Measurements from ENCODE around the gene PPP2R2C. TPM values are rescaled to one million over a fixed set of nuclear protein-coding genes. Genes with fewer than 3 reads are reported as not detected.

Gene PPP2R2C
- polyA plus RNA-seq, 10 donors: 0.24 to 4.2 (median 0.32) TPM

DNA sequence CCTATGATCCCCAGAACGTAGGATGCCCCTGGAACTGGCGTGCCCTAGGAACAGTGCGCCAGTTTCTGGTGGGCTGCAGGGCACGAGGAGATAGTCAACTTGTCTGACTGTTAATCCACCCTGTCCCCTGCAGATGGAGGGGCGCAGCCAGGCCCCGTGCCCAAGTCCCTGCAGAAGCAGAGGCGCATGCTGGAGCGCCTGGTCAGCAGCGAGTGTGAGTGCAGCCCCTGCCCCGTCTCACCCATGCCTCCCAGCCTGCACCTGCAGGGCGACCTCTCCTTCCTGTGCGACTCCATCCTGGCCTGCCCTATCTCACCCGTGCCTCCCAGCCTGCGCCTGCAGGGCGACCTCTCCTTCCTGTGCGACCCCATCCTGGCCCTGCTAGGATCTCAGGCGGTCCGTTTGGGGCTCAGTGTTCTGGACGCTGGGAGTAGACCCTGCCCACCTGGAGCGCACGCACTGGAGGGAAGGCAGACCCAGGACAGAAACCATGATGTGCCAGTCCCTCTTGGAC, 180.6 kb downstream of the PPP2R2C start:
- DNase-seq: no peak

DNA sequence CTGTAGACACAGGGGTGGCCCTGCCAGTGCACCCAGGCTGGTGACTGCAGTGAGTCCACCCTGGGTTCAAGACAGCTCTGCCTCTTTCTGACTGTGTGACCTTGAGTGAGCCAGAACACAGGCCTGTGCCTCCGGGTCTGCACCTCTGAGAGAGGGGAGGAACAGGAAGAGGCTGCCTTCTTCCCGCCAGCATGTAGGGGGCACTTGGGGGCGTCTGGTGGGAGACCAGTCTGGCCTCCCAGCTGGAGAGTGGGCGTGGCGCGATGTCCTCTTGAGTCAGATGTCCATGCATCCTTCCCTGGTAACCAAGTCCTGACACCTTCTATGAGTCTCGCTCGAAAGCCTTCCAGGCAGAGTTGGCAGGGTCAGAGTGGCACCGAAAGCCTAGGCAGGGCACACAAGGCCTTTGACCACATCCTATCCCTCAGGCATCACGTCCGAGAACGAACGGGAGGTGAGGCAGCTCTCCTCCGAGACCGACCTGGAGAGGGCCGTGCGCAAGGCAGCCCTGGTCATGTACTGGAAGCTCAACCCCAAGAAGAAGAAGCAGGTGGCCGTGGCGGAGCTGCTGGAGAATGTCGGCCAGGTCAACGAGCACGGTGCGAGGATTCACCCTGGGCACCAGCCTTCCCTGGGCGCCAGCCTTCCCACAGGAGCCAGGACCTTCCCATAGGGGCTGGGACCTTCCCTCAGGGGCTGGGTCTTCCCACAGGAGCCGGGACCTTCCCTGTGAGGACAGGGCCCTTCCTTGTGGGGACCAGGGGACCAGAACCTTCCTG, 181.5 kb downstream of the PPP2R2C start:
- DNase-seq: no peak

DNA sequence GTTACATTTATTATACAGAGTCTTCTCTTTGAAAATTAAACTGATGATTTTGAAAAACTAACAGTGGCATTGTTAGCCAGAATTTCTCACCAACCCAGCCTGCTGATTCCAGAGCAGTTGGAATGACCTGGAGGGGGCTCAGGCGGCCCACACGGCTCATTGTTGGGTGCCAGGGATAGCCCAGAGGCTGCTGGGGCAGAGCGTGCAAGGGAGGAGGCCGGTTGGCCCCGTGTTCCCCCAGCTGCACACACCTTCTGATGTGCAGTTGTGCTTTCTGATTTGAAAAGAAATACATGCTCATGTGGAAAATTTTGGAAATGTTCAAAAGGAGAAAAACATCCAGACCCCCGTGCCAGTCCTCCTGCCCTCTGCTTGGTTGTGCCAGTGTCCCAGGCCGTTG, 182.2 kb downstream of the PPP2R2C start:
- no peak for DNase-seq

DNA sequence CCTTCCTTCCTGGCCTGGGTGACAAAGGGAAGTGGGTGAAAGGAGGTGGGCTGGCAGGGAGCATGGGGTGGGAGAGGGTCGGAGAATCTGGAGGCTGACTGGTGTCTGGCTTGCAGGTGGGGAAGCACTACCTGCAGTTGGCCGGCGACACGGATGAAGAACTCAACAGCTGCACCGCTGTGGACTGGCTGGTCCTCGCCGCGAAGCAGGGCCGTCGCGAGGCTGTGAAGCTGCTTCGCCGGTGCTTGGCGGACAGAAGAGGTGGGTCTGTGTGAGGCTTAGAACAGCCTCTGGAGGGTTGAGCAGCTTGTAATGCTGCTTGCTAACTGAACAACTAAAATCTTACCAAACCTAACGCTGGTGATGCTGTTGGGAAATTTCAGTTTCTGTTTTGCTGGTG, 183.5 kb downstream of the PPP2R2C start:
- DNase-seq: no peak

DNA sequence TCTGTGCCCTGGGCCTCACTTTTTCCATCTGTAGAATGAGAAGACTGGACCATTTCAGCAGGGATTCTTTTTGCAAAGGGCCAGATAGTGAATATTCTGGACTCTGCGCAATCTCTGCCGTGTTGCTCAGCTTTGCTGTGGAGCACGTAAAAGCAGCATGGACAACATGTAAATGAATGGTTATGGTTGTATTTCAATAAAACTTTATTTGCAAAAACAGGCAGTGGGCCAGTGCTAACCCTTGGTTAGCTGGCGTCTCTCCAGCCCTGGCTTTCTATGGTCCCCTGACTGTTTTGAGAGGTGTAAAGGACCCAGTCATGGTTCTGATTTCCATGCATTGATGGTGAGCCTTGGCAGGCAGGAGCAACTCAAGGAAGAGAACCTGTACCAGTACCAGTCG, 184.1 kb downstream of the PPP2R2C start:
- DNase-seq: no peak

DNA sequence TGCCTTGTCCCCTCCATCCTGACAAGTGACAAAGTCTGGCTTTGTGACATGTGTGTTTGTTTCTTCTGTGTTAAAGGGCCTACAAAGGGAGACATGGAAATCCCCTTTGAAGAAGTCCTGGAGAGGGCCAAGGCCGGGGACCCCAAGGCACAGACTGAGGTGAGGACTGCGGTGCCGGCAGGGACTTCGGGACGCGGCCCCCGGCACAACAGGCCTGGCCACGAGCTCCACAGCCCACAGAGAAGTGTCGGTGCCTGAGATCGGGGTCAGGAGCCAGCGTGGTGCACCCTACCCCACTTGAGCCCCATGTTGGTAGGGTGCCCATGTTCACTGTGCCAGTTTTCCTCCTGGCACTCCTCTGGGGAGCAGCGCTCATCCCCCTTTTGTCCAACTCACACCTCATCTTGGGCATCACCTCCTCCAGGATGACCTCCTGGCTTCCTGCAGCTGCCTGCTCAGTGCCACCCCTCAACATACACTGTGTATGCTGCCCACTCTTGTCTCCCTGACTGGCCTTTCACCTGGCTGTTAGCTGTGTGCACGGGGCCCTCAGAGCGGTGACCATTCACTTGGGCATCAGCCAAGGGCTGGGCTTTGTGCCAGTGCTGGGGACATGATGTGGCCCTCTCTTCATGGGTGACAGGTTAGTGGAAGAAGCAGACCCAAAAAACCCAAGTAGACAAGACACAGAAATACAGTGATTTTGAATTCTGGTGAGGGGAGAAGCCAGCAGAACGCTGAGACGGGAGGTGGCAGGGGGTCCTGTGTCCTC, 185.2 kb downstream of the PPP2R2C start:
- no peak for DNase-seq

DNA sequence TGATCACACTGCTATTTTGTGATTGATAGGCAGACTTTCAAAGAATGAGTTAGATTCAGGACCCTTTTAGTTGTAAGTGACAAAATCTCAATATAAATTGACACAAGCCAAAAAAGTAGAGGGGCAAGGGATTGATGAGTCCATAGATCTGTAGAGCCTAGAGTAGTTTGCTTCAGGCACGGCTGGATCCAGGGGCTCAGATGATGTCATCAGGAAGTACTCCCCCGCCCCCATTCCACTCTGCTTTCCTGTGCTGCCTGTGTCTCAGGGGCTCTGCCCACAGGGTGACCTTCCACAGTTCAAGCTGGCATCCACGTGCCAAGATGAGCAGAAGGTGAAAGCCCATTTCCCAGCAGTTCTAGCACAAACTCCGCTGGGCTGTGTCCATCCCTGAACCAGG, 189.1 kb downstream of the PPP2R2C start:
- no peak for DNase-seq

DNA sequence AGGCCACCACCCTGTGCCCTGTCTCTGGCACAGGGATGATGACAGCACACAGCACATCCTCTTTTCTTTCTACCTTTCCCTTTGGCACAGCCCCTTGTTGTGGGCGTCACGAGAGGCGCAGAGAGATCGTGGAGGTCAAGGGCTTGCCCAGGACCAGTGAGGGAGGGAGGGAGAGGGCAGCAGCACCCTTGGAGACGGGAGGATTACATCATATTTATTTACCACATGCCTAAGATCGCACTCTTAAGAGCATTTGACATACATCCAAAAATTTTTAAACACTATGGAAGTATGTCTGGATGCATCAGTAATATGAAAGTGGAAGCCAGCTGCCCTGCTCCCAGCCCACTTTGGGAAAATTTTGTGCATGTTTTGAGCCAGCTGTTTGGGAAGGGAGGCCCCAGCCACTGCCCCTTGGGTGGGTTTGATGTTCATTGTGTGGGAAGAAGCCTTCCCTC, 190.1 kb downstream of the PPP2R2C start:
- DNase-seq: peak in 1 of 3 donors; percentile 67

DNA sequence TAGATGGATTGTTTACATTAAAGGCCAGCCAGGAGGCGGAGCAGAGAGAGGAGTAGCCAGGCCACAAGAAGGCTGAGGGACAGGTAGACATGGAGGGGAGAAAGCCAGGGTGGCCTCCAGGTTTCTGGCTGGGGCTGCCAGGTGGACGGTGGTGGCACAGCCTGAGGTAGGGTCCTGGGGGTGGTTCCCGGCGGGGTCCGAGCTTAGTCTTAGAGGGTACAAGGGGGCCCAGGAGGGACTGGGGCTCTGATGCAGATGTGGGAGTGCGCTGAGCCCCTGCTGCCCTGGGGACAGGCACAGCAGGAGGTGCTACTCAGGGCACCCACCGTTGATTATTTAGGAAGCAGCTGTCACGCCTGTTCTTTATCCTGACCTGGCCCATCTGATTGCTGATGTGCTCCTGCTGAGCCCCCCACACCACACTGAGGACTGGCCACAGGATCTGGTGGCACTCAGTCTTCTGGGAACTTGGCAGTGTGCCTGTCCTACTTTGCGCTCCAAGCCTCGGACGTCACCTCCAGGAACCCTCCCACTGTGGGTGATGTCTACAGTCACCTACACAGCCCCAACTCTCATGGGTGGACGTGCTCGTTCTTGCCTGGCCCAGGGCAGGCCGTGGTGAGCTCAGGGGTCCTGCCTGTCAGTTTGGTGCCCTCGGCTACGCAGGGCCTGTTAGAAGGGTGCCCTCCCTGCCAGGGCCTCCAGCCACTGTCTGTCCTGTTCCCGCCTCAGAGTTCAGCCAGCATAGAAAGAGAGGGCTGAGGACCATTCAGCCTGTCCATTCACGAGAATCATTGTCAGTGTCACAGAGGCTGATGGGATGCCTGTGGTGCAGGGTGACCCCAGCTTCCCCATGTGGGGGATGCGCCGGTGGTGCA, 190.7 kb downstream of the PPP2R2C start:
- peak in 1 of 3 donors; percentile 19 for DNase-seq

DNA sequence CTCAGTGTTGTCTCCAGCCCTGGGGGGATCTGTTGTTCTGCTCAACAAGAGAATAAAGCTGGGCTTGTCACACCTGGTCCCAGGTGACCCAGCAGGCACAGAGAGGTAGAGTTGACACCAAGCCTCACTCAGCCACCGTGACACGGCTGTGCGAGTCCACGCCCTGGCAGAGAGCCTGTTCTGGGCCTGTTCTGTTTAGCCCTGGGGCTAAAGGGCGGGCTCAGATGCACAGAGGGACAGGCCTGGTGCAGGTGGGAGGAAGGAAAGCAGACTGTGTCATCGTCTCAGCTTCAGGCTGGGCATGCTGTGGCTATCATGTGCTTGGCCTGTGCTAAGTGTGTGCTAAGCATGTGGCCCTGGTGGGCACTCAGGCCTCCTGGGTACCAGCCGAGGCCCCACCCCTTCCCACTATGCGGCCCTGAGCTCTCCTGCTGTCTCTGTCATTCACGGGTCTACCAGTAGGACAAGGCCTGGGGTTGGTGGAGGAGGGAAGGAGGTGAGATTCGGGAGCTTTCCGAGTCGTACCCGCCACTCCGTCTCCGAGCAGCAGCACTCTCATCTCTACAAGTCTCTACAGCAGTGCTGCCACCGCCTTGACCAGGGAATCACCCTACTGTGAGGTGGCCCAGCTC, 191.9 kb downstream of the PPP2R2C start:
- DNase-seq: no peak

DNA sequence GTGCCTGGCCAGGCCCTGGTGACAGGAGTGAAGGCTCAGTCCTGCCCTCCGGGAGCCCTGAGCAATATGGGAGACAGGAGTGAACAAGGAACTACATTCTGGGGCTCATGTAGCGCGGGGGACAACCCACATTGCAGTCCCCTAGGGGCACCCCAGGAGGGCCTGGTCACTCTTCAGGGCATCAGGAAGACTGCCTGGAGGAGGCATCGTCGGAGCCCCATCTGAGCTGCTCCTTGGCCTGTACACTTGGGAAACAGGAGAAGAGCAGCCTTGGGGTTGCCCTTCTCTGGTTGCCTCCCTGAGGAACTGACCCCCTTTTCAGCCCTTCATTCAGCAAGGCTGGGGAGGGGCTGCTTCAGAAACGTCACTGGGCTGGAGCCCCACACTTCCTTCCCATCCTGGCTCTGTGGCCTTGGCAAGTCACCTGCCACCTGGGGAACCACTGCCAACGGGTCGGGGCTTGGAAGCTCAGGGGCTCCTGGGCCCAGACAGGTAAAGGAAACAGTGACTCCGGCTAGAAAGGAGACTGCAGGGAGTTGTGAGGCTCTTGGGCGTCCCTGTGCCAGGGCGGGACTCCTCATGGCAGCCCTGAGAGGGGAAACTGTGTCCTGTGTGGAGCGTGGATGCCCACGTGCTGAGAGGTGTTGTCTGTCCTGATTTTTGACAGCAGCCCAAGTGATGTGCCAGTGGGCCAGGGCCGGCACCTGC, 192.7 kb downstream of the PPP2R2C start:
- no peak for DNase-seq

DNA sequence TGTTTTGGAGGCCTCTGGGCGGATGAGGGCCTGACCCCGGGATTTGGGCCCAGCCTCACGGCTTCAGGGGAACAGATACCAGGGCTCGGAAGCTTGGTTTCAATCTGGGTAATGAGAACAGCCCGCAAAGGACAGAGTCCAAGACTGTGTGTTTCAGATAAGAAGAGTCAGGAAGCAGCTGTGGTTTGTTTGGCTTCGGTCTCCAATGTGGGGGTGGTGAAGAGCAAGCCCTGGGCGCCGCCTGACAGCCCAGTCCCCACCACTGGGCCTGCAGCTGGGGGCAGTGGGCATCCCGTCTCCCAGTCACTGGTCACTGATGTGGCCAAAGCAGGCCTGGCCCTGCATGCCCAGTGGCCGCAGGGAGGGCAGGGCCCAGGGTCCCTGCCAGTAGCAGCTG, 193.6 kb downstream of the PPP2R2C start:
- peak in 1 of 3 donors; percentile 65 for DNase-seq

DNA sequence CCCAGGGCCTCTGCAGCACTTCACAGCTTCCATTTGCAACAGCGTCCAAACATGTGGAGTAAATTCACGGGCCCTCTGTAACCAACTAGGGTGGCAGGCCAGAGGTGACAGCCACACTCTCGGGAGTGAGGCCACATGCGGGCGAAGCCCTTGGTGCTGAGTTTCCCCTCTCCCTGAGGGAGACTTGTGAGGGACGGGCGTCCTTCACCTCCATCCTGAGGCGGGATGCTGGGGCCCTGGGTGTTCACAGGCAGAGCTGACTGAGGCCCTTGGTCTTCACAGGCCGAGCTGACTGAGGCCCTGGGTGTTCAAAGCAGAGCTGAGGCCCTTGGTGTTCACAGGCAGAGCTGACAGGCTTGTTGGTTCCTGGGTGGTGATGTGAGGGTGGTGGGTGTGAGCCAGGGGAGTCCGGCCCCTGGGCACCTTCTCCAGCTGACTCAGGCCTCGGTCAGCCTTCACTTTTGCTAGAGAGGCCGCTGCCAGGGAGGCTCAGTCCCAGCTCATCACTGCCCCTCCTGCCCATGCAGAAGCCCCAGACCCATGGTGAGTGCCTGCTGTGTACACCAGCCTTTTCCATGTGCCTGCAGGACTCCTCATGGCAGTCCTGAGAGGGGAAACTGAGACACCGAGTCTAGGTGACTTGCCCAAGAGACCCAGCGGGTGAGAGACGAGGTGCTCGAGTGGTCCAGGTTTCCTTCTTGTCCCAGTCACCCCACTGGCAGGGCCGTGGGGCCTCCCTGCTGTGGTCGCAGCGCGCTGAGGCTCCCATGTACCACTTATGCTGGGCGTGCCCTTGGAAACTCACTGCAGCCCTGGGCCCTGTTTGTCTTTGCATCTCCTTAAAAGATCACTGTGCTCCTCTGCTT, 194.2 kb downstream of the PPP2R2C start:
- no peak for DNase-seq

DNA sequence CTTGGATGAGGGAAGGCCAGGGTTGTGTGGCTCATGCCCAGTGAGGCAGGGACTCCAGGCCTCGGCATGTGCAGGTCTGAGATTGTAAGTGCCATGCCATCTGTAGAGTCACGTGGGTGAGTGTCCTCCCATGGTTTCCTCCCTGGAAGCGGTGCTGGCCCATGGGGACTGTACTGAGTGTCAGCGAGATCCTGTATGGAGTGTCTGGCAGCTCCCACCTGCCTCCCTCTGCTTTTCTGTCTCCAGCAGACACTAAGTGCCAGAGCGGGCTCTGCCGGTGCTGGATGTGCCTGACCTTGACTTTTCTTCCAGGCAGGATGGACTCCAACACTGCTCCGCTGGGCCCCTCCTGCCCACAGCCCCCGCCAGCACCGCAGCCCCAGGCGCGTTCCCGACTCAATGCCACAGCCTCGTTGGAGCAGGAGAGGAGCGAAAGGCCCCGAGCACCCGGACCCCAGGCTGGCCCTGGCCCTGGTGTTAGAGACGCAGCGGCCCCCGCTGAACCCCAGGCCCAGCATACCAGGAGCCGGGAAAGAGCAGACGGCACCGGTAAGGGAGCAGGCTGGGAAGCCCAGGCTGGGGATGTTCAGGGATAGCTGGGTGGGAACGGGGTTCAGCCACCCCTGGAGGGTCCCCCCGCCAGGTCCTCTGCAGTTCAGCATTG, 195.1 kb downstream of the PPP2R2C start:
- peak in 1 of 3 donors; percentile 16 for DNase-seq

DNA sequence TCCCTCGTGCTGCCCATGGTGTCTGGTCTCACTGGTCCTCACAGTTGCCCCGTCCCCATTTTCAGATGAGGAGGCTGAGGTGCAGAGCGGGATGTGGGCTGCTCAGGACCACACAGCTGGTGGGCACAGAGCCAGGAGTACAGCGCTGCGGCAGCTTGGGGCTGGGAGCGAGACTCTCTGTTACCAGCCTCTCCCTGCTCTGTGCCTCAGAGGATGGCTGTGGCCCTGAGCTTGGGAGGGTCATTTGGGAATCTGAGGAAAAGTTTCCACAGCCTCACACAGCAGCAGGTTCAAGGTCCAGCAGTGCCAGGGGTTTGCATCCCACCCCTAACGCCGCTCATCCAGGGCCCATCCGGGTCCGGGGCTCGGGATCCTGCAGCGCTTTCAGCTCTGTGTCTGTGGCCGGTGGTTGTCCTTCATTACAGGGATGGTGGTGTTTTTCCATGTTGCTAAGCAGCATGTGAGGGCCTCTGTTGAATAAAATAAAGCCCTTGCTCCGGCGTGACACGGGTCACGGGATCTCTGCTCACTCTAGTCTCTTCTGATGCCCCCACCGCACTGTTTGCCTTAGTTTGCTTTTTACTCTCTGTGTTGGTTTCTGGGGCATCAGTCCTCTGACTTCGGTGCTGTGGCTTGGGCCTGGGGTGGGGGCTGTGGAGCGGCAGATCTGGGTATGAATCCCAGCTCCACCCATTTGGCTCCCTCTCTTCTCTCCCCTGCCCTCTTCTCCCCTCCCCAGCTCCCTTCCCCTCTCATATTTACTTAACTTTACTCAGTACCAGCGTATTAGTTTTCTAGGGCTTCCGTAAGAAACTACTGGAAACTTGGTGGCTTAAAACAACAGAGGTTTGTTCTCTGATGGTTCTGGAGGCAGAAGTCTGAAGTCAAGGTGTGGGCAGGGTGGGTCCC, 196.3 kb downstream of the PPP2R2C start:
- peak in 1 of 3 donors; percentile 53 for DNase-seq

DNA sequence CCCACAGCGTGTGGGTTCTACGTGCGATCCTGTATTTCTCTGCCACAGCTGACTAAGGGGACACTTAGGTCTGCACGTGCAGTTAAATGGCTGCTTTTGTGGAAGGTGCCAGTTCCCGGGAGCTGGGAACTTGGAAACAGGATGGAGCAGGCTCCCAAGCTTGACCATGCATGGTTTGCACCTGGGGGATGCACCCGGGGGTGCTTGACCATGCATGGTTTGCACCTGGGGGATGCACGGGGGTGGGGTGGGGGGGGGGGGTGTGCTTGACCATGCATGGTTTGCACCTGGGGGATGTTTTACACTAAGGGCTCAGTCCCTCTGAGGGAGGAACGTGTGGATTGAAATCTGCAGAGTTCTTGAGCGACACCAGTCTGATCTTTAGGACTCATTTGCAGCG, 197.1 kb downstream of the PPP2R2C start:
- DNase-seq: no peak

DNA sequence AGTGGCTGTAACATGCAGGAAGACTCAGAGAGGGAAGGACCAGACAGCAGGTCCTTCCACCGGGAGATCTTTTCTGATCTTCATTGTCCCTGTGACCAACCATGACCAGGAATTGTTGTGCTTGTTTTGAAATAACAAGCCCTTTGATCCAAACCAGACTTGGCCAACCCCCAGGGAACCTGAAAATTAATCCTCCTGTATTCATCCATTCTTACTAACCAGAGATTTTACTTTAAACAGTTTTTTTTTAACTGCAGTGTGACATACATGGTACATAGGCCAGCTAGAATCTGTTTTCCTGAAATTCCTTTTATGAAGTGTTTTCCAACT, 198.8 kb downstream of the PPP2R2C start:
- no peak for DNase-seq
